Activated CD4-positive, CD25-positive, alpha-beta regulatory T cell (primary cell): ENCODE results near the gene ATP4A.
A peak's percentile ranks its signal among the peaks of the same experiment; 100 is the strongest.

Experiments used
- DNase-seq, 4 experiments: peaks; one replicate each; lab custom pipeline; 2025; lab: John Stamatoyannopoulos, UW

The ATP4A gene

GRCh38 chr19:35565016-35565856, 1.8 kb upstream of the ATP4A start:
- DNase-seq = no peak

GRCh38 chr19:35562776-35563175, 682 bp downstream of the ATP4A start:
- no peak for DNase-seq

- DNase-seq = no peak
Measured at GRCh38 chr19:35562336-35562735, 1.1 kb downstream of the ATP4A start.

- no peak for DNase-seq
Measured at GRCh38 chr19:35561436-35561835, 2.0 kb downstream of the ATP4A start.

GRCh38 chr19:35560677-35561076, 2.8 kb downstream of the ATP4A start:
- DNase-seq = no peak

- DNase-seq = no peak
Measured at GRCh38 chr19:35560271-35560670, 3.2 kb downstream of the ATP4A start.

- DNase-seq = no peak
Measured at GRCh38 chr19:35559781-35560180, 3.7 kb downstream of the ATP4A start.

GRCh38 chr19:35559281-35559659, 4.2 kb downstream of the ATP4A start:
- DNase-seq = no peak

- no peak for DNase-seq
Measured at GRCh38 chr19:35558400-35559280, 4.8 kb downstream of the ATP4A start.

GRCh38 chr19:35557539-35558399, 5.7 kb downstream of the ATP4A start:
- peak in 2 of 4 experiments; percentile 11 to 32 for DNase-seq

GRCh38 chr19:35556846-35557538, 6.5 kb downstream of the ATP4A start:
- DNase-seq = no peak

- DNase-seq = no peak
Measured at GRCh38 chr19:35556025-35556590, 7.3 kb downstream of the ATP4A start.

- no peak for DNase-seq
Measured at GRCh38 chr19:35555301-35556005, 8.0 kb downstream of the ATP4A start.

GRCh38 chr19:35554076-35554475, 9.4 kb downstream of the ATP4A start:
- DNase-seq = no peak

- no peak for DNase-seq
Measured at GRCh38 chr19:35553385-35554000, 10.0 kb downstream of the ATP4A start.

GRCh38 chr19:35552534-35553384, 10.7 kb downstream of the ATP4A start:
- no peak for DNase-seq

- no peak for DNase-seq
Measured at GRCh38 chr19:35551091-35551810, 12.2 kb downstream of the ATP4A start.

GRCh38 chr19:35549879-35550523, 13.5 kb downstream of the ATP4A start:
- no peak for DNase-seq
